Hematopoietic multipotent progenitor cell treated with erythropoietin and hydrocortisone succinate and interleukin-3 and kit ligand, for 8 days (in vitro differentiated cells): Measurements from ENCODE around the gene ETV5.

Experiments
- DNase-seq: peaks from one replicate; pipeline ENCODE4 v3.0.0-alpha.2; 2015

ETV5 gene

DNA sequence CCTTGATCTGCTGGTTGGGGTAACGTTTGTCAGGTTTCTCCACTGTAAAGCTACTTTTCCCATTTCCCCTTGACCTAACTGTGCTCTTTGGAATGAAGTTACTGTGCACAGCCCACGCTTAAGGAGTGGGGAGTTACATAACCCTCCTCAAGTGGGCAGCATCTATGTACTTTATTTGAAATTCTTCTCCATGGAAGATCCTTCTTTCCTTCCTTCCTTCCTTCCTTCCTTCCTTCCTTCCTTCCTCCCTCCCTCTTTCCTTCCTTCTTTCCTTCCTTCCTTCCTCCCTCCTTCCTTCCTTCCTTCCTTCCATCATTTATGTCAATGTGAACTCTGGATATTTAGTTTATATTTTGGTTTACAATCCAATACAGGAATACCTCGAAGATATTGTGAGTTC lies 94.0 kb downstream of the ETV5 start:
- no peak for DNase-seq

DNA sequence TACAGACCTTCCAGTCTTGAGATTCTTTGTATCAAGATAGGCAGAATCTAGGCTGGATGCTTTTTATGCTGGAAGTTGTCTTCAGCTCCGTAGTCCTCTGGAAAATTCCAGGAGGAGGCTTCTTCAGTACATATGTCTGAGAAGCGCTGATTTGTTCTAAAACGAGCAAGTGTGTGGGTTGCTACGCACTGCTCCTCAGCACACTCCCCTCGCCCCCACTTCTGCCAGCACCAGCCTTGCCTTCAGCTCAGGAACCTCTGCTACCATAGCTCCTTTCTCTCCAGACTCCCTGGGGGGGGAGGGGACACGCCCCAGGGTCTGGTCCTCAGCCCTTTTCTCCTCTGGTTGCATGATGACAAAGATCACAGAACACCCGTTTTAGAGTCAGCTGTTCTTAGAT lies 95.6 kb downstream of the ETV5 start:
- DNase-seq, result no peak

DNA sequence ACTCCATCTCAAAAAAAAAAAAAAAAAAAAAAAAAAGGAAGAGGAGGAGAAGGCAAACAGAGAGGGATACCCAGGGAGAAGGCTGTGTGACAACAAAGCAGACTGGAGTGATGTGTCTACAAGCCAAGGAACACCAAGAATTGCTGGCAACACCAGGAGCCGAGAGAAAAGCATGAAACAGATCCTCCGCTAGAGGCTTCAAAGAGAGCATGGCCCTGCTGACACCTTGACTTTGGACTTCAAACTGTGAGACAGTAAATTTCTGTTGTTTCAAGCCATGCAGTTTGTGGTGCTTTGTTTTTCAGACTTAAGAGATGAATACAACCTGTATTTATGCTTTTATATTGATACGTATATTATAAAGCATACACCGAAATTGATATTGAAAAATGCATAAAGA lies 96.8 kb downstream of the ETV5 start:
- DNase-seq, result no peak

DNA sequence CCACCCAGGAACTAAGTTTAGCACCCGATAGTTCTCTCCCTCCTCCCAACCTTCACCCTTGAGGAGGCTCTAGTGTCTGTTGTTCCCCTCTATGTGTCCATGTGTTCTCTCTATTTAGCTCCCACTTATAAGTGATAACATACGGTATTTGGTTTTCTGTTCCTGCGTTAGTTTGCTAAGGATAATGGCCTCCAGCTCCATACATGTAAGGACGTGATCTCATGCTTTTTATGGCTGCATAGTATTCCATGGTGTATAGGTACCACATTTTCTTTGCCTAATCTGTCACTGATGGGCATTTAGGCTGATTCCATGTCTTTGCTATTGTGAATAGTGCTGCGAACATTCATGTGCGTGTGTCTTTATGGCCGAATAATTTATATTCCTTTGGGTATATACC lies 104.2 kb downstream of the ETV5 start:
- DNase-seq, result no peak

DNA sequence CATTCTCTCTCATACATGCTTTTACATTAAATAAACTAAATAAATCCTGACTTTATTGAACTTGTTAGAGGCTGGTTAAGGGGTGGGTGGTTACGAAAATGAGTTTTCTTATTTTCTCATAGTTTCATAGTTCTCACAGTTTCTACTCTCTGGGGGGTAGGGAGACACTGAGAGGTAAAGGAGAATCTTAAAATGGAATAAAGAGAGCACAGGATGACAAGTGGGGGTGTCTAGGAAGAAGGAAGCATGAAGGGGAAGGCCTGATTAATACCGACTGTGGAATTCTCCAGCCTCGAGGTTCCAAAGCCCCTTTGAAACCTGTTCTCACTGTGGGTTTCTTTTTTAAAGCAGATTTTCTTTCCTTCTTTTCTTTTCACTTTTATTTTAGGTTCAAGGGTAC lies 104.7 kb downstream of the ETV5 start:
- DNase-seq, result no peak

DNA sequence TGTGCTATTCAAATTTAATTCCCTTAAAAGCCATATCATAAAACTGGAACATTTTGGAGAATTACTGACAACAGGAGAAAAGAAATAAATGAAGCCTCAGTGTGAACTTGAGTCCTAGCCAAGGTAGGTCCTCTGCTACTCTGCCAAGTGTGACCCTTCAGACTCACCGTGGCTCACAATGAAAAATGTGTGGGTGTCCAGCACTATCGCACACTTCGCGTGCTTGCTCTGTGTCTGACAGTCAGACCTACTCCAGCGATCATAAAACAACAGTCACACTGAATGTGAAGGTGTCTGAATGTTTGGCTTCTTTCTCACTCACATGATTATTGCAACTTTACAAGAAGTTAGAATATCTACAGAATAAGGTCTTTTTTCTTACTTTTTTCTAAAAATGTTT lies 105.3 kb downstream of the ETV5 start:
- DNase-seq, result no peak

DNA sequence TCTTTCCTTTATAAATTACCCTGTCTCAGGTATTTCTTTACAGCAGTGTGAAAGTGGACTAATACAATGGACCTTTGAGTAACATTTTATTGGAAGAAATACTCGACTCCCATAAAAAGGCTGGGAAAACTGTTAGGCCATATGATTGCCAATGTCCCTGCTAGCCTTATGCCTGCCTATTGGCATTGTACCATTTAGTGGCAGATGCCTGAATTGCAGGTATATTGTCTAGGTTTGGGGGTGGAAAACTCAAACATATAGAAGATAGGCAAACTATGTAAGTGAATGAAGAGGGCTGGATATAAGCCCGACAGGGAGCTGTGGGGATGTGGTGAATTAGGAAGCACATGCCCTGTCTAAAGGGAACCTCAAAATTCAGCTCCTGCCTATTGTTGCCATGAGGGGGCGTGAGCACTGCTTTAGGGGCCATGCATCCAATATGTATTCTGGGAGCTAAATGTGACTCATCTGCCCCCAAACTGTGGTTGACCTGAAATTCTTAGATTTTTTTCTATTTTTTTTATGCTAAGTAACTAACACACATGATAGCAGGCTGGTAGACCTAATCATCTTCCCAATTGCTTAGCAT lies 105.9 kb downstream of the ETV5 start:
- DNase-seq, result peak; percentile 52

DNA sequence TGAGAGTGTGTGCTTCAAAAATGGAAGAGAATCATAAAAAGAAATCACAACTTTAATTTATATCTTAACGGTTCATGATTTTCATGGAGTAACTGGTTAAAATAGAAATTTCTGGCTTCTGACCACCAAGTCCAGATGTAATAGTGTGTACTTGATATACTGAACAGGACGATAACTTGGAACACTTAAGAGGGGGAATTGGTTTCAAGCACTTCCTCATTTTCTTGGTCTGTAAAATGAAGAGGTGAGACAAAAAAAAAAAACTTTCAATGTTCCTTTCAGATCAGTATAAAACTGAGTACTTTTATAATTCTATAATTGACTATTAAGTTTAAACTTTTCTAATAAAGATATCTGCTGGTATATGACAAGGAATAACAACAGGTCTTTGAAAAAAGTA lies 107.0 kb downstream of the ETV5 start:
- DNase-seq, result no peak

DNA sequence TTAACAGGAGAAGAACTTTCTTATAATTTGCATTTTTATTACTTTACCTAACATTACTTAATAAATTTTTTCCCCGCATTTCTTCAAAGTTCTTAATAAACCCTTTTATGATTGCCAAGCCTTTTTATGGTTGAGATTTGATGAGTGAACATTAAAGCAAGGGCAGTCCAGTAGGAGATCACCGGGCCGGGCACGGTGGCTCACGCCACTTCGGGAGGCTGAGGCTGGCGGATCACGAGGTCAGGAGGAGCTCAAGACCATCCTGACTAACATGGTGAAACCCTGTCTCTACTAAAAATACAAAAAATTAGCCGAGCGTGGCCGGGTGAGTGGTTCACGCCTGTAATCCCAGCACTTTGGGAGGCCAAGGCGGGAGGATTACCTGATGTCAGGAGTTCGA lies 109.7 kb downstream of the ETV5 start:
- no peak for DNase-seq

DNA sequence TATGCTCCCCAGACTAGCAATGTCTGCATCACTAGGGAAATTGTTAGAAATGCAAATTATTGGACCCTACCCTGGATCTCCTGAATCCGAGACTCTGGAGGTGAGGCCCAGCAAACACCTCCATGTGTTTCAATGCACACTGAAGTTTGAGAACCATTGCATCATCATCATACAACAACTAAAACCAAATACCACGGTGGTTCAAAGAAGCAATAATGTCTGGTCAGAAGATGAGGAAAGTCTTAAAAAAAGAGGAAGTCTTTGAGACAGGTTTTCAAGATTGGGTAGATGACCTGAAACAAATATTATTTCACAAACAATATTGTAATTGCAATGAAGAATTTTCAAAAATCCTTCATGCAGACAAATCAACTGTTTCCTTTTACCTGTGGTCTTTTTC lies 110.8 kb downstream of the ETV5 start:
- no peak for DNase-seq

DNA sequence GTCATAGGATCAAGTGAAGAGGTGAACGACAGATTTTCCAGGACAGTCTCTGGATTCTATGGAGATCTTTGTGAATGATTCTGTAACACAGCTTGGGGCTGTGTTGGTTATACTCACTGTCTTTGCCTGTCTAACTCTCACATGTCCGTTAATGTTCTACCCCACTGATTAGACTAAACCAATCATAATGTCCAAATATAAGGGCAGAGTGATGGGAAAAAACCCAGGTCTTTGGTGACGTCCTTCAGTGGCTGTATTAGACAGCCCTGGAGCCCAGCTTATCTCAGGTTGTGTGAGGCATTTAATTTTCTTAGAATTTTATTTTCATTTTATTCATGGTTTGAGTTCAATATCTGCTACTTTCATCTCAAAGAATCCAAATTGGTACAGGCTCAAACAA lies 111.8 kb downstream of the ETV5 start:
- DNase-seq, result no peak
